Gastroesophageal sphincter (tissue), 3 donors: ENCODE data around the gene OR6K2.

Experiments used
- CTCF ChIP-seq, 4 experiments: fragments of 200-600 bp in 2 of 4; fragments of 450-650 bp in 2 of 4; sonication (generic) in 1 of 4; IDR thresholded peaks; one replicate each; pipeline ENCODE4 v1.5.1; 2017 to 2019; ENCODE audit warnings: antibody characterized with exemption in 4 of 4, mild to moderate bottlenecking in 2 of 4, moderate library complexity in 2 of 4
- EP300 ChIP-seq: sonication (generic); formaldehyde crosslinking; IDR thresholded peaks from one replicate; pipeline ENCODE4 v1.6.1; 2017; ENCODE audit warnings: antibody characterized with exemption, mild to moderate bottlenecking
- POLR2A ChIP-seq, 2 donors: fragments of 450-650 bp; IDR thresholded peaks; one replicate each; pipeline ENCODE4 v1.6.1; 2017; ENCODE audit warnings: antibody characterized with exemption in 2 of 2, mild to moderate bottlenecking in 2 of 2, moderate library complexity in 1 of 2
- POLR2AphosphoS5 ChIP-seq: sonication (generic); formaldehyde crosslinking; IDR thresholded peaks from one replicate; pipeline ENCODE4 v1.6.1; 2017; ENCODE audit warnings: antibody characterized with exemption

- TF ChIP-seq CTCF (IDR thresholded peaks at IDR 0.05) = no peak
- no peak for TF ChIP-seq EP300
- TF ChIP-seq POLR2A (IDR thresholded peaks at IDR 0.05) = no peak
- TF ChIP-seq POLR2AphosphoS5 = no peak
These were observed 32.1 kb upstream of the OR6K2 start for GRCh38 chr1:158732524-158732923.
